Measurements from ENCODE around the gene COMT.

Gene COMT

DNA sequence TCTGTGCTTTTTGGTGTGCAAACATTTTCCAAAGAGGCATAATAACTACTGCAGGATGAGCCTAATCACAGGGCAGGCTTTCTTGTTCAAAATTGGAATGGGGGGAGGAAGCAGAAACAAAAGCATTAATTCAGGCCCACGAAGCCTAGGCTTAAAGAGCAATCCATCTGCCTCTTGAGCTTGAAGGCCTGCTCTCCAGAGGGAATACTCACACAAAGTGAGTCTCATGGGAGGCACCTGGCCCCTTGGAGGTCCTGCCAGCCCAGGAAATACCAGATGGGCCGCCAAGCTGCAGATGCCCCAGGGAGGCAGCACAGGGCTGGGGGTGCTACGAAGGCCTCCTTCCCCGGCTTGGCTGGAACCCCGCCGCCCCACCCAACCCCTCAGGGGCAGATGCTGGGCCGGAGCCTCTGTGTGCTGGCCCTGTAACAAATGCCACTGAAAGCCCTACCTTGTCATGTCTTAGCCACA is 39.3 kb upstream of the COMT start:
- Histone ChIP-seq H4K8ac (ENCODE audit: low read depth, low read length) (no peak overlapping the region), H3K9me3 (replicated peaks in 1 of 2; ENCODE audit: control insufficient read depth in 2 of 2, insufficient read depth in 1 of 2, low read depth in 1 of 2, low read length in 2 of 2) (no peaks in the 10 kb centered on the region), H3K18ac (ENCODE audit: low read length) (peak overlapping the region; percentile 44), H2BK120ac (ENCODE audit: low read depth, low read length) (no peak overlapping the region), H3K4me3 (ENCODE audit: low read length in 2 of 2) (no peak overlapping the region), H3K27me3 (ENCODE audit: control insufficient read depth in 3 of 3, insufficient read depth in 3 of 3, low read depth in 1 of 3, low read length in 3 of 3) (peaks cover 0 to 9% (median 0%) of the 10 kb centered on the region in 3 experiments), H3K4ac (ENCODE audit: low read length) (no peak overlapping the region), H2BK15ac (ENCODE audit: low read length) (no peak overlapping the region), H3K9ac (ENCODE audit: low read depth, low read length, poor library complexity) (no peak overlapping the region), H2BK5ac (ENCODE audit: low read length) (peak overlapping the region; percentile 2), H4K91ac (ENCODE audit: low read depth, low read length, poor library complexity) (no peak overlapping the region), H3K4me1 (ENCODE audit: control insufficient read depth in 2 of 2, insufficient read depth in 1 of 2, low read depth in 1 of 2, low read length in 2 of 2) (peaks cover 18 to 32% of the 10 kb centered on the region in 2 donors), H3K36me3 (replicated peaks in 1 of 2; ENCODE audit: control insufficient read depth in 2 of 2, insufficient read depth in 2 of 2, low read length in 2 of 2) (no peaks in the 10 kb centered on the region), H3K27ac (replicated peaks; ENCODE audit: low read length) (no peak overlapping the region), H3K23ac (ENCODE audit: low read depth, low read length, poor library complexity) (no peak overlapping the region), H2AFZ (ENCODE audit: low read length) (peak overlapping the region; percentile 49), H2BK12ac (ENCODE audit: low read length) (no peak overlapping the region), H3K4me2 (ENCODE audit: insufficient read depth, low read length, poor library complexity, severe bottlenecking) (no peak overlapping the region), H3K14ac (ENCODE audit: low read length) (no peak overlapping the region), H3K79me1 (ENCODE audit: low read depth, low read length) (no peaks in the 10 kb centered on the region), H2AK5ac (ENCODE audit: low read depth, low read length) (no peak overlapping the region)
- no peak for DNase-seq (ENCODE audit: low spot score)
- WGBS, 2 donors (ENCODE audit: extremely low coverage in 2 of 2, insufficient read length in 2 of 2, insufficient replicate concordance in 1 of 2), result no CpG with 5 or more reads among the region's 7 CpGs

- H3K36me3 ChIP-seq (replicated peaks in 1 of 2; ENCODE audit: control insufficient read depth in 2 of 2, insufficient read depth in 2 of 2, low read length in 2 of 2), result no peaks in the 10 kb centered on the region
- peak overlapping the region; percentile 63 for H2AFZ ChIP-seq (ENCODE audit: low read length)
- H4K8ac ChIP-seq (ENCODE audit: low read depth, low read length), result no peak overlapping the region
- peak overlapping the region; percentile 2 for H2BK15ac ChIP-seq (ENCODE audit: low read length)
- peak overlapping the region; percentile 2 for H2AK5ac ChIP-seq (ENCODE audit: low read depth, low read length)
- peak overlapping the region; percentile 51 for H3K18ac ChIP-seq (ENCODE audit: low read length)
- no peak overlapping the region for H4K91ac ChIP-seq (ENCODE audit: low read depth, low read length, poor library complexity)
- no peak overlapping the region for H3K23ac ChIP-seq (ENCODE audit: low read depth, low read length, poor library complexity)
- H2BK120ac ChIP-seq (ENCODE audit: low read depth, low read length), result no peak overlapping the region
- WGBS, 2 donors (ENCODE audit: extremely low coverage in 2 of 2, insufficient read length in 2 of 2, insufficient replicate concordance in 1 of 2), result no CpG with 5 or more reads among the region's 9 CpGs
- H3K79me1 ChIP-seq (ENCODE audit: low read depth, low read length), result no peaks in the 10 kb centered on the region
- H3K9ac ChIP-seq (ENCODE audit: low read depth, low read length, poor library complexity), result no peak overlapping the region
- H3K9me3 ChIP-seq (replicated peaks in 1 of 2; ENCODE audit: control insufficient read depth in 2 of 2, insufficient read depth in 1 of 2, low read depth in 1 of 2, low read length in 2 of 2), result no peaks in the 10 kb centered on the region
- H3K27me3 ChIP-seq (ENCODE audit: control insufficient read depth in 3 of 3, insufficient read depth in 3 of 3, low read depth in 1 of 3, low read length in 3 of 3), result peaks cover 0 to 9% (median 0%) of the 10 kb centered on the region in 3 experiments
- no peak for DNase-seq (ENCODE audit: low spot score)
- peaks cover 17 to 27% of the 10 kb centered on the region in 2 donors for H3K4me1 ChIP-seq (ENCODE audit: control insufficient read depth in 2 of 2, insufficient read depth in 1 of 2, low read depth in 1 of 2, low read length in 2 of 2)
- H3K4ac ChIP-seq (ENCODE audit: low read length), result no peak overlapping the region
- H2BK5ac ChIP-seq (ENCODE audit: low read length), result no peak overlapping the region
- no peak overlapping the region for H3K4me3 ChIP-seq (ENCODE audit: low read length in 2 of 2)
- H3K14ac ChIP-seq (ENCODE audit: low read length), result no peak overlapping the region
- no peak overlapping the region for H2BK12ac ChIP-seq (ENCODE audit: low read length)
- no peak overlapping the region for H3K4me2 ChIP-seq (ENCODE audit: insufficient read depth, low read length, poor library complexity, severe bottlenecking)
- H3K27ac ChIP-seq (replicated peaks; ENCODE audit: low read length), result no peak overlapping the region
Measured at GRCh38 chr22:19903031-19903430, 38.5 kb upstream of the COMT start.

GRCh38 chr22:19903513-19903912 is 38.1 kb upstream of the COMT start:
- Histone ChIP-seq H2BK5ac (ENCODE audit: low read length) (no peak overlapping the region), H2AK5ac (ENCODE audit: low read depth, low read length) (peak overlapping the region; percentile 2), H4K8ac (ENCODE audit: low read depth, low read length) (no peak overlapping the region), H3K4me2 (ENCODE audit: insufficient read depth, low read length, poor library complexity, severe bottlenecking) (no peak overlapping the region), H3K9ac (ENCODE audit: low read depth, low read length, poor library complexity) (peak overlapping the region; percentile 51), H3K4me1 (ENCODE audit: control insufficient read depth in 2 of 2, insufficient read depth in 1 of 2, low read depth in 1 of 2, low read length in 2 of 2) (peaks cover 17 to 27% of the 10 kb centered on the region in 2 donors), H2BK120ac (ENCODE audit: low read depth, low read length) (no peak overlapping the region), H3K14ac (ENCODE audit: low read length) (peak overlapping the region; percentile 39), H3K27me3 (ENCODE audit: control insufficient read depth in 3 of 3, insufficient read depth in 3 of 3, low read depth in 1 of 3, low read length in 3 of 3) (peaks cover 0 to 9% (median 0%) of the 10 kb centered on the region in 3 experiments), H3K4me3 (ENCODE audit: low read length in 2 of 2) (no peak overlapping the region), H3K36me3 (replicated peaks in 1 of 2; ENCODE audit: control insufficient read depth in 2 of 2, insufficient read depth in 2 of 2, low read length in 2 of 2) (no peaks in the 10 kb centered on the region), H2BK15ac (ENCODE audit: low read length) (peak overlapping the region; percentile 2), H3K27ac (replicated peaks; ENCODE audit: low read length) (no peak overlapping the region), H4K91ac (ENCODE audit: low read depth, low read length, poor library complexity) (peak overlapping the region; percentile 49), H3K9me3 (replicated peaks in 1 of 2; ENCODE audit: control insufficient read depth in 2 of 2, insufficient read depth in 1 of 2, low read depth in 1 of 2, low read length in 2 of 2) (no peaks in the 10 kb centered on the region), H3K18ac (ENCODE audit: low read length) (peak overlapping the region; percentile 87), H2AFZ (ENCODE audit: low read length) (peak overlapping the region; percentile 63), H2BK12ac (ENCODE audit: low read length) (peak overlapping the region; percentile 98), H3K79me1 (ENCODE audit: low read depth, low read length) (no peaks in the 10 kb centered on the region), H3K23ac (ENCODE audit: low read depth, low read length, poor library complexity) (peak overlapping the region; percentile 38), H3K4ac (ENCODE audit: low read length) (peak overlapping the region; percentile 13)
- no peak for DNase-seq (ENCODE audit: low spot score)
- no CpG with 5 or more reads among the region's 12 CpGs for WGBS, 2 donors (ENCODE audit: extremely low coverage in 2 of 2, insufficient read length in 2 of 2, insufficient replicate concordance in 1 of 2)

DNA sequence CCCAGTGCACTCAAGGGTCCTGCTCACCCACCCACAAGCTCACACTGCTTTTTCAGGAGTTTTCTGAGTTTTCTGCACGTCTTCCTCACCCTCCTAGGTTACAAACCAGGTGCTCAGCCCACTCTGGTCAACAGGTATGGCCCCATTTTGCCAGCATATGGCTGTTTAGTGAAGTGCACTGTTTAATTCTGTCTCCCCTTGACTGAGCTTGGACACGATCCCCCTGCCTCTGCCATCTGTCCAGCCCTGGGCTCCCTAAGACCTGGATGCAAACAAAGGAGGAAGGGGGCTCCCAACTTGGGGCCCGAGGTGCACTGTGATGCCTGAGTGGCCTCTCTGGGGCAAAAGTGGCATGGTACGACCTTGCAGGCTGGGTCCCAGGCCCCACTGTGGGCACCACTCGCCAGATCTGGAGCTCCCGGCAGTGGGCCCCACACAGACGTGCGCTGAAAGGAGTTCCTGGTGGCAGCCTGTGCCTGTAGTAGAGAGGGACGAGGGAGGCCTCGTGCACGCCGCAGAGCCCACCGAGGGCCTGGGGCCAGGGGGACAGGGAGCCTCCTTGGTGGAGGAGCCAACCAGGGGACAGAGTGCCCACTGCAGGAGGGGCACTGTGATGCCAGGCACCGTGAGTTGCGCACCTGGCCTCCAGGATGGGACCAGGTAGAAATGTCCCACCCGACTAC is 37.3 kb upstream of the COMT start:
- Histone ChIP-seq H2AK5ac (ENCODE audit: low read depth, low read length) (peak overlapping the region; percentile 2), H2BK120ac (ENCODE audit: low read depth, low read length) (peak overlapping the region; percentile 22), H3K27ac (replicated peaks; ENCODE audit: low read length) (no peak overlapping the region), H3K18ac (ENCODE audit: low read length) (peak overlapping the region; percentile 87), H3K4me2 (ENCODE audit: insufficient read depth, low read length, poor library complexity, severe bottlenecking) (no peak overlapping the region), H4K8ac (ENCODE audit: low read depth, low read length) (no peak overlapping the region), H4K91ac (ENCODE audit: low read depth, low read length, poor library complexity) (no peak overlapping the region), H3K36me3 (replicated peaks in 1 of 2; ENCODE audit: control insufficient read depth in 2 of 2, insufficient read depth in 2 of 2, low read length in 2 of 2) (no peaks in the 10 kb centered on the region), H3K79me1 (ENCODE audit: low read depth, low read length) (peaks cover under 1% of the 10 kb centered on the region), H3K9me3 (replicated peaks in 1 of 2; ENCODE audit: control insufficient read depth in 2 of 2, insufficient read depth in 1 of 2, low read depth in 1 of 2, low read length in 2 of 2) (no peaks in the 10 kb centered on the region), H2AFZ (ENCODE audit: low read length) (peak overlapping the region; percentile 22), H2BK15ac (ENCODE audit: low read length) (peak overlapping the region; percentile 2), H3K4ac (ENCODE audit: low read length) (no peak overlapping the region), H3K23ac (ENCODE audit: low read depth, low read length, poor library complexity) (peak overlapping the region; percentile 40), H3K14ac (ENCODE audit: low read length) (peak overlapping the region; percentile 39), H3K9ac (ENCODE audit: low read depth, low read length, poor library complexity) (no peak overlapping the region), H3K4me3 (ENCODE audit: low read length in 2 of 2) (no peak overlapping the region), H3K4me1 (ENCODE audit: control insufficient read depth in 2 of 2, insufficient read depth in 1 of 2, low read depth in 1 of 2, low read length in 2 of 2) (peaks cover 16 to 30% of the 10 kb centered on the region in 2 donors), H2BK12ac (ENCODE audit: low read length) (peak overlapping the region; percentile 98), H2BK5ac (ENCODE audit: low read length) (no peak overlapping the region), H3K27me3 (ENCODE audit: control insufficient read depth in 3 of 3, insufficient read depth in 3 of 3, low read depth in 1 of 3, low read length in 3 of 3) (peaks cover 0 to 9% (median 0%) of the 10 kb centered on the region in 3 experiments)
- DNase-seq (ENCODE audit: low spot score), result no peak
- WGBS, 2 donors (ENCODE audit: extremely low coverage in 2 of 2, insufficient read length in 2 of 2, insufficient replicate concordance in 1 of 2), result no CpG with 5 or more reads among the region's 16 CpGs

Data from neuronal stem cell (in vitro differentiated cells).